H1 (cell line): ENCODE data around the gene NECTIN2. TPM values are rescaled to one million over a fixed set of nuclear protein-coding genes. Genes with fewer than 3 reads are reported as not detected.
A peak's percentile ranks its signal among the peaks of the same experiment; 100 is the strongest.

Source experiments
- CTCF ChIA-PET: fragments of 300-600 bp; sonication (Branson Sonifier 250); formaldehyde crosslinking; loops from one replicate; lab custom pipeline; 2021; ENCODE audit not compliant: partially characterized antibody; lab: Charles Lee
- POLR2A ChIA-PET: fragments of 300-600 bp; sonication (Branson Sonifier 250); formaldehyde crosslinking; loops from one replicate; lab custom pipeline; 2021; ENCODE audit warnings: inconsistent platforms; ENCODE audit not compliant: partially characterized antibody; lab: Charles Lee
- DNase-seq, 2 experiments: peaks; one replicate each; pipeline versions ENCODE4 v3.0.0 to v3.0.0-alpha.2; 2010 to 2022; ENCODE audit warnings: low spot score in 2 of 2, low read depth in 1 of 2, mixed read lengths in 1 of 2
- FAIRE-seq: peaks from 2 replicates; lab custom pipeline; 2011; peaks lifted over from hg19 to GRCh38; lab: Jason Lieb, UNC
- H2AFZ ChIP-seq: 2 replicates; pipeline ENCODE4 v1.8.1; 2012; ENCODE audit warnings: low read length, inconsistent platforms
- H2AK5ac ChIP-seq: 2 replicates; pipeline ENCODE4 v1.6.1; 2013; ENCODE audit warnings: low read depth, low read length
- H2BK120ac ChIP-seq: replicated peaks from 2 replicates; pipeline ENCODE3; 2013; ENCODE audit warnings: low read depth, low read length, inconsistent platforms
- H2BK12ac ChIP-seq: 2 replicates; pipeline ENCODE4 v1.6.1; 2013; ENCODE audit warnings: low read depth, low read length
- H2BK15ac ChIP-seq: 2 replicates; pipeline ENCODE4 v1.6.1; 2013; ENCODE audit warnings: low read length
- H2BK20ac ChIP-seq: 2 replicates; pipeline ENCODE4 v1.6.1; 2013; ENCODE audit warnings: low read length
- H2BK5ac ChIP-seq: 2 replicates; pipeline ENCODE4 v1.6.1; 2013; ENCODE audit warnings: low read depth, low read length
- H3K14ac ChIP-seq: 2 replicates; pipeline ENCODE4 v1.6.1; 2013; ENCODE audit warnings: inconsistent platforms; ENCODE audit not compliant: insufficient read length
- H3K18ac ChIP-seq: 2 replicates; pipeline ENCODE4 v1.6.1; 2013; ENCODE audit warnings: low read length; ENCODE audit errors: extremely low read depth
- H3K23ac ChIP-seq: 2 replicates; pipeline ENCODE4 v1.6.1; 2013; ENCODE audit warnings: inconsistent platforms; ENCODE audit not compliant: insufficient read length
- H3K23me2 ChIP-seq: 2 replicates; pipeline ENCODE4 v1.6.1; 2013; ENCODE audit warnings: low read depth, low read length
- H3K27ac ChIP-seq: 2 replicates; pipeline ENCODE4 v1.6.1; 2011; ENCODE audit warnings: low read depth, low read length, inconsistent platforms
- H3K27me3 ChIP-seq, 4 experiments: replicated peaks in 1 of 4; 1 replicate in 1 of 4; 2 replicates in 3 of 4; pipeline versions ENCODE4 v1.6.1 to v1.8.1; 2011 to 2013; ENCODE audit warnings: low read length in 3 of 4, mild to moderate bottlenecking in 3 of 4, inconsistent platforms in 2 of 4, mixed read lengths in 2 of 4, moderate library complexity in 1 of 4; ENCODE audit not compliant: control insufficient read depth in 3 of 4, insufficient read depth in 3 of 4; ENCODE audit errors: extremely low read depth in 1 of 4
- H3K36me3 ChIP-seq, 4 experiments: 2 replicates each; pipeline versions ENCODE4 v1.6.1 to v1.8.1; 2011 to 2013; ENCODE audit warnings: mild to moderate bottlenecking in 4 of 4, low read length in 3 of 4, moderate library complexity in 2 of 4, control low read depth in 1 of 4, inconsistent platforms in 1 of 4; ENCODE audit not compliant: insufficient read depth in 4 of 4, control insufficient read depth in 2 of 4
- H3K4ac ChIP-seq: replicated peaks from 2 replicates; pipeline ENCODE3; 2013; ENCODE audit warnings: low read length, low read depth, mixed read lengths, inconsistent platforms; ENCODE audit not compliant: insufficient read length
- H3K4me1 ChIP-seq, 4 experiments: replicated peaks in 1 of 4; 1 replicate in 1 of 4; 2 replicates in 3 of 4; pipeline versions ENCODE4 v1.6.1 to v1.8.1; 2011 to 2013; ENCODE audit warnings: low read length in 3 of 4, inconsistent platforms in 2 of 4, mixed read lengths in 1 of 4; ENCODE audit not compliant: insufficient read depth in 4 of 4, control insufficient read depth in 3 of 4
- H3K4me2 ChIP-seq, 2 experiments: 2 replicates each; pipeline versions ENCODE4 v1.6.1 to v1.8.1; 2011 to 2013; ENCODE audit warnings: low read depth in 2 of 2, low read length in 2 of 2, control low read depth in 1 of 2, inconsistent platforms in 1 of 2, mild to moderate bottlenecking in 1 of 2; ENCODE audit not compliant: insufficient read depth in 1 of 2
- H3K4me3 ChIP-seq, 4 experiments: fragments of 200-600, 300-600 bp in 1 of 4; sonication (generic), shearing (Covaris generic), sonication (Bioruptor Twin) in 1 of 4; 2 replicates each; pipeline versions ENCODE4 v1.5.1 to v1.8.1; 2011 to 2016; ENCODE audit warnings: low read length in 4 of 4, low read depth in 3 of 4, control low read depth in 2 of 4, inconsistent platforms in 2 of 4, mild to moderate bottlenecking in 2 of 4, mixed read lengths in 1 of 4, moderate library complexity in 1 of 4; ENCODE audit not compliant: insufficient read depth in 2 of 4; ENCODE audit errors: extremely low read depth in 1 of 4
- H3K56ac ChIP-seq: replicated peaks from 2 replicates; pipeline ENCODE3; 2013; ENCODE audit warnings: low read depth, mild to moderate bottlenecking, mixed read lengths, low read length, inconsistent platforms; ENCODE audit not compliant: insufficient read length
- H3K79me1 ChIP-seq: 2 replicates; pipeline ENCODE4 v1.6.1; 2013; ENCODE audit warnings: low read depth, low read length, control low read depth
- H3K79me2 ChIP-seq, 2 experiments: 2 replicates each; pipeline versions ENCODE4 v1.6.1 to v1.8.1; 2012 to 2013; ENCODE audit warnings: low read length in 2 of 2, mild to moderate bottlenecking in 2 of 2, inconsistent platforms in 1 of 2; ENCODE audit not compliant: insufficient read depth in 2 of 2, control insufficient read depth in 1 of 2
- H3K9ac ChIP-seq, 4 experiments: replicated peaks in 1 of 4; 1 replicate in 1 of 4; 2 replicates in 3 of 4; pipeline versions ENCODE4 v1.6.1 to v1.8.1; 2011 to 2013; ENCODE audit warnings: low read depth in 3 of 4, low read length in 3 of 4, control low read depth in 2 of 4, mild to moderate bottlenecking in 2 of 4, moderate library complexity in 2 of 4, inconsistent platforms in 1 of 4; ENCODE audit errors: extremely low read depth in 1 of 4
- H3K9me3 ChIP-seq, 2 experiments: 2 replicates each; pipeline versions ENCODE4 v1.6.1 to v1.8.1; 2012 to 2013; ENCODE audit warnings: mild to moderate bottlenecking in 2 of 2, moderate library complexity in 2 of 2, control low read depth in 1 of 2, inconsistent platforms in 1 of 2, low read depth in 1 of 2, low read length in 1 of 2, mixed read lengths in 1 of 2; ENCODE audit not compliant: insufficient read depth in 2 of 2
- H4K20me1 ChIP-seq, 2 experiments: replicated peaks in 1 of 2; 2 replicates each; pipeline versions ENCODE3 to v1.8.1; 2011 to 2013; ENCODE audit warnings: inconsistent platforms in 2 of 2, low read length in 2 of 2, mild to moderate bottlenecking in 1 of 2; ENCODE audit not compliant: insufficient read depth in 2 of 2, control insufficient read depth in 1 of 2
- H4K5ac ChIP-seq: 2 replicates; pipeline ENCODE4 v1.6.1; 2013; ENCODE audit warnings: low read length, low read depth, mixed read lengths, inconsistent platforms; ENCODE audit not compliant: insufficient read length
- H4K8ac ChIP-seq: 2 replicates; pipeline ENCODE4 v1.8.0; 2013; ENCODE audit warnings: mild to moderate bottlenecking, moderate library complexity, low read length, inconsistent platforms; ENCODE audit not compliant: insufficient read depth; ENCODE audit errors: extremely low read depth
- H4K91ac ChIP-seq: replicated peaks from 2 replicates; pipeline ENCODE3; 2013; ENCODE audit warnings: low read length, mixed read lengths, inconsistent platforms; ENCODE audit not compliant: insufficient read length
- TEAD4 ChIP-seq: IDR thresholded peaks from 2 replicates; pipeline ENCODE4 v1.6.1; 2012; ENCODE audit warnings: low read depth, low read length, inconsistent platforms, mixed read lengths
- WGBS, 2 experiments: shearing (Covaris generic) in 1 of 2; methylation state at CpG; one replicate each; pipeline versions ENCODE4 v1.1.6 to v1.1.7; 2013 to 2015; ENCODE audit warnings: low lambda C conversion rate in 2 of 2, mixed read lengths in 2 of 2, inconsistent platforms in 1 of 2, low coverage in 1 of 2, missing lambda C conversion rate in 1 of 2; ENCODE audit not compliant: insufficient replicate concordance in 2 of 2, insufficient coverage in 1 of 2, insufficient read length in 1 of 2; ENCODE audit errors: extremely low coverage in 1 of 2, missing lambda C conversion rate in 1 of 2; 5-methylcytosine and 5-hydroxymethylcytosine counted together
- polyA plus RNA-seq, 7 experiments: library from polyadenylated mRNA; depleted of rRNA in 3 of 7; stranded (reverse) in 5 of 7; unstranded in 2 of 7; fragments of >200 nt in 5 of 7; fragments of 200-250 nt in 2 of 7; gene quantifications; 1 replicate in 5 of 7; 2 replicates in 1 of 7; 4 replicates in 1 of 7; pipeline versions ENCODE4 v1.2.1 to v1.2.3, GENCODE V29; 2011 to 2013; ENCODE audit warnings: missing spikeins in 2 of 7, mixed read lengths in 2 of 7
- total RNA-seq: library from RNA; stranded (reverse); fragmentation: NEBNext Ultra II Directional; extraction: Animal tissue kit (Norgen Biotek cat#: 25700); gene quantifications from 2 replicates; pipeline ENCODE4 v1.2.1, GENCODE V29; 2021

Gene NECTIN2
- total and polyA plus RNA-seq, 2 of the 8 experiments (the other 6 are each of a cell fraction or from before 2014, with no cell fraction given) = 184 to 237 TPM

DNA sequence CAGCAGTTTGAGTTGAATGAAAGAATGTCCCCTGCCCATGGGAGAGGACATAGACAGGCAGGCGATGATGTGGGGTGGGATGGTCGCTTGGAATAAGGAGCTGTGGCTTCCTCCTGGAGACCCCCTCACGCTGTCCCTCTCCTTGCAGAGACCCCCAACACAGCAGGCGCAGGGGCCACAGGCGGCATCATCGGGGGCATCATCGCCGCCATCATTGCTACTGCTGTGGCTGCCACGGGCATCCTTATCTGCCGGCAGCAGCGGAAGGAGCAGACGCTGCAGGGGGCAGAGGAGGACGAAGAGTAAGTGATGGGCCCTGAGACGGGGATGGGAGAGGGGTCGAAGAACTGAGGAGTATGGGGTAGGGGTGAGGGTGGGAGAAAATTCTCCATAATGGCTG lies 36.0 kb downstream of the NECTIN2 start:
- no peak overlapping the region for H2BK20ac ChIP-seq
- ChIA-PET CTCF (interaction anchor here (2.7 kb wide), 1 partner anchor 21 kb away, joined by 7 read pairs; no protein-coding TSS in a partner anchor), POLR2A (interaction anchor here (0.5 to 13.6 kb wide), 8 partner anchors 8 to 262 kb away, joined by 3 to 109 read pairs (median 4); partner anchors contain the start of genes NECTIN2 and TOMM40)
- H3K36me3 ChIP-seq = peaks cover 8 to 60% (median 20%) of the 10 kb centered on the region in 4 experiments; a peak in 5 of 8 replicates
- no peak overlapping the region for H2BK12ac ChIP-seq
- no peak overlapping the region for H2BK15ac ChIP-seq
- no peak overlapping the region for H4K5ac ChIP-seq
- H3K27me3 ChIP-seq = no peaks in the 10 kb centered on the region
- H3K9ac ChIP-seq = no peak overlapping the region; a peak in 1 of 7 replicates
- H2AFZ ChIP-seq = no peak overlapping the region
- H2BK120ac ChIP-seq = no peak overlapping the region
- no peaks in the 10 kb centered on the region for H3K9me3 ChIP-seq
- no peak overlapping the region for H2BK5ac ChIP-seq
- 94% methylated on average over 15 of the region's 15 CpGs; no CpG with 5 or more reads in 1 of the 2 experiments for WGBS, 2 experiments
- H4K91ac ChIP-seq = no peak overlapping the region
- no peaks in the 10 kb centered on the region; a peak in 1 of 4 replicates for H3K79me2 ChIP-seq
- H4K8ac ChIP-seq = peak overlapping the region; percentile 53; the same call in 1 of the 2 replicates
- no peak for FAIRE-seq
- DNase-seq = no peak
- no peak overlapping the region for H3K27ac ChIP-seq
- no peak overlapping the region for H3K56ac ChIP-seq
- no peak overlapping the region for H3K4me2 ChIP-seq
- no peak overlapping the region for H3K4me3 ChIP-seq
- no peaks in the 10 kb centered on the region for H3K79me1 ChIP-seq
- peaks cover 7 to 10% of the 10 kb centered on the region in 2 experiments for H4K20me1 ChIP-seq
- no peaks in the 10 kb centered on the region for H3K23me2 ChIP-seq
- no peak overlapping the region for H3K18ac ChIP-seq
- H3K4me1 ChIP-seq = peaks cover 0 to 20% (median 3%) of the 10 kb centered on the region in 4 experiments; a peak in 5 of 7 replicates
- no peak overlapping the region; the same call in 1 of the 2 replicates for H2AK5ac ChIP-seq
- H3K4ac ChIP-seq = no peak overlapping the region
- H3K23ac ChIP-seq = no peak overlapping the region
- H3K14ac ChIP-seq = no peak overlapping the region
- TF ChIP-seq TEAD4 = no peak
